Measurements from ENCODE around the gene AGBL2.

GRCh38 chr11:47714554-47715081, 551 bp downstream of the AGBL2 start:
- TF ChIP-seq CTCF (IDR thresholded peaks at IDR 0.05) (no peak), POLR2A (IDR thresholded peaks at IDR 0.05) (no peak)

Measured in lower leg skin (tissue), 3 donors.